Fibroblast of peridontal ligament (primary cell): ENCODE measurements around the gene ALG11.

Source experiments
- DNase-seq: peaks from one replicate; pipeline ENCODE4 v3.0.0-alpha.2; 2010; ENCODE audit errors: extremely low read depth

Gene ALG11

DNA sequence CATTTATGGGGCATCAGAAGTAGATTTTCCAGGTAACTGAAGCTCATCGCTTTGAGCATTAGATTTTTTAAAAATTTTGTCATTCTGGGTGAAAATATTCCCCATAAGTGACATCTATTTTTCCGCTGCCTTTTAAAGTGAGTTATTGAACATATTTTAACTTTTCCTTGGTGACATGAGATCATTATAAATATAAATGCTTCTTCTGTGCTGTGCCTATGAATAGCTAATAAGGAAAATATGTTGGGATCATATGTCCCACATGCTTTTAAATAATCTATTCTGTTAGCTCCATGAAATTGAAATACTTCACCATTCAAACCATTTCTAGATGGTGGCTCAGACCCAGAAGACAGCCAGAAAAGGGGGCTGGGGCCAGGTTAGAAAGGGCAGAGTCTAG, 15.0 kb upstream of the ALG11 start:
- no peak for DNase-seq

DNA sequence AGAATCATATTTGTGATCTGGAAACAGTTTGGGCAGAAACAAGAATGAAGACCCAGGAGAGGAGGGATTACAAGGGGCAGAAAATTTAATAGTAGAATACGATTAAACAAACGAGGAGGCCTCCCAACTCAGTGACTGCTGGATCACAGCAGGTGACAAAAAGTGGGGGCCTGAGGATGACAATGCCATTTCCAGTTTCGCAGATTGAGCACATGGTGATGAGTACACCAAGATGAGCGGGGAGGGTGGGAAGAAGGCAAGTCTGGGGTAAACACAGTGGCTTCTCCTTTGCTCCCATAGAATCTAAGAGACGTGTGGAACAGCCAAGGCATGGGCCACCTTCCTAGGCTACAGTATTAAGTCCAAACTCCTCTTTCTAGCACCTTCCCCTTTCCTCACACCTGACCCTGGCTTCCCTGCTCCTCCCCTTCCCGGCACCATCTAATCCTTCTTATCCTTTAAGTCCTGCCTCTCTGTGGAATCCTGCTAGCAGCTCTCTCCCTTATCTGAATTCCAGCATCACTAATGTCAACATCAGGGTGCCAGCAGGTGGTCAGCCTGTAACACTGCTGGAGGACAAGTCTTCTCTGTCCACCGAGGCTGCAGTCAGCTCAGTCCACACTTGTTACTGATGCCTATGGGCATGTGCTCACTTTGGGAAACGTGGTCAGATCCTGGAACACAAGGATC, 14.4 kb upstream of the ALG11 start:
- no peak for DNase-seq

DNA sequence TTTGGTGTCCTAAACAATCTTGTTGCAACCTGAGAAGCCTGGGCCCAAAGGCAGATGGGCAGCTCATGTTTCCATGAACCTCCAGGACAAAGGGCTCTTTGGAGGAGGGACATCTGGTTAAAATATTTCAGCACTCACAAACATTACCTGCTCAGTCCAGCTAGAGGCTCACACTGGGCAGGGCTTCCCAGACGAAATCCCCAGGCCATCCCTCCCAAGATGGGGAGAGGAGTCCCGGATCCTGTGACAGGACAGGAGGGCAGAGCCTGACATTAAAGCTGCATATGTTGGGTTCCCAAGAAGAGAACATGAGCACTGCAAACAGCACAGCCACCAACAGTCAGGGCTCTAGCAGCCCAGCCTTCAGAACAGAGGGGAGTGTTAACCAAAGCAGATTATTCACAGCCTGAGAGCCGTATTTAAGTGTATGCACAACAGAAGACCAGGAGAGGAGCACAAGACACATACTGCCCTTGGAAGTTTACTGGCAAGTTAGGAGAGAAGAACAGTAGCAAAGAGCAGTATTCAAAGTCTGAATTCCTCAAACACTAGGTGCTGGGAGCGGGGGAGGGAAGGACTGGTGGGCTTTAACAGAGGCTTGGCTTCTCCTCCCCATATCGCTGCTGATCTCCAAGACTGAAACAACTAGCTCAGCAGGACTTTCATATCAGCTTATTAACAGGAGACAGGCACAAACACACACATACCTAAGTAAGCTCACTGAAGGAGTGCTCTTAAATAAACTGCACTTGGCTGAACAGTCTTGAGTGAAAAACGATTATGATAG, 13.3 kb upstream of the ALG11 start:
- no peak for DNase-seq

DNA sequence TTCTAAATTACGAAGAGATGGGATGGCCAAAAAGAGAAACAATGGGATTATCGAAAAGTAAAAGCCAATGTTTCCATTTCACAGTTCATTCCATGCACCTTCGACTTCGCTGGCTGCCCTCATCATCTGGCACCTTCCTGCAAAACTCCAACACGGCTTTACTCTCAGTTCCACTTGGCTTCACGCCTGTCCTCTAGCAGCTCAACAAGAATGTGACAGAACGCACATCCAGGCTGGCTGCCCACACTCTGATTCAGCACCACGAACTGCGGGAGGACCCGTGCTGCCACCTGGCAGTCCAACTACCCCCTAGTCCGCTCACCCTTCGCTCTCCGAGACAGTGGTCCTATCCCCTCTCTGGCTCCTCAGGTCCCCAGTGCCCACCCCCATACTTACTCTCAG, 12.7 kb upstream of the ALG11 start:
- DNase-seq: no peak

DNA sequence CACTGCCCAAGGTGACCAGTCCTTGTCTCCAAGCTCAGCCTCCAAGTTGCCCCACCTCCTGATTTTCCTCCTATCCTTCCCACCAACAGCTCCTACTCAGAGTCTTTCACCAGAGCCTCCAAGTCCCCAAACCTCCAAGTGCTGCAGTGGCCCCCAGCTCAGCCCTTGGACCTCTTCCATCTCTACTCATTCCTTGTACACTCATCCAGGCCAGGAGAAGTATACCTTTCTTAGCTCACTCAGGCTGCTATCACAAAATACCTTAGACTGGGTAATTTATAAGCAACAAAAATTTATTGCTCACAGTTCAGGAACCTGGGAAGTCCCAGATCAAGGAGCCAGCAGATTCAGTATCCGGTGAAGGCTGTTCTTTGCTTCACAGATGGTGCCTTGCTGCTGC, 12.3 kb upstream of the ALG11 start:
- DNase-seq: no peak

DNA sequence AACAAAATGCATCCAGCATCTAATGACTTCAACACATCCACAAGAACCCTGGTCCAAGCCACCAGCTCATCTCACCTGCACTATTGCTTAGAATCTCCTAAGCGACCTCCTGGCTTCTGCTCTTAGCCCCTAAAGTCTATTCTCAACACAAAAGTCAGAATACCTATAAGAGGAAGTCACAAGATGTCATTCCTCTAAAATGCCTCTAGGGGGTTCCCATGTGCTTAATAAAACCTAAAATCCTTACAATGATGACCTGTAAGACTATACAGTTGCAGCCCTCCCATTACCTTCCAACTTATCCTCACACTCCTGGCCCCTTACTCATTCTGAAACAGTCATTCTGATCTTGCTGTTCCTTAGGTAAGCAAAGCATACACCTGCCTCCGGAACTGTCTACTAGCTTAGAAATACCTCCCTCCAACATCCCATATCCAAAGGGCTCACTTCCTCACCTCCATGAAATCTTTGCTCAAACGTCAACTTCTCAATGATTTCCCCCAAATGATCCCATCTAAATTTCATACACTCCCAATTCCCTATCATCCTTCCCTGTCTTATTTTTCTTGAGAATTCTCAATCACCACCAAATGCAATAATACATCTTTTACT, 11.0 kb upstream of the ALG11 start:
- peak; percentile 64 for DNase-seq

DNA sequence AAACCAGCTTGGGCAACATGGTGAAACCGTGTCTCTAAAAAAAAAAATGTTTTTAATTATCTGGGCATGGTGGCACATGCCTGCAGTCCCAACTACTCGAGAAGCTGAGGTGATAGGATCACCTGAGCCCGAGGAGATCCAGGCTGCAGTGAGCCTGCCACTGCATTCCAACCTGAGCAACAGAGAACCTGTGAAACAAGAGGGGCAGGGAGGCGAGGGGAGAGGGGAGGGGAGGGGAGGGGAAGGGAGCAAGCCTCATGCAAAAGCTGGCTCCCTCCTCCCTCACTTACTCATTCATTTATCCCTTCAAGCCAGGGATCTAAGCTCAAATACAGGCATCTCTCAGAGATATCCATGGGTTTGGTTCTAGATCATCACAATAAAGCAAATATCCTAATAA, 9.8 kb upstream of the ALG11 start:
- no peak for DNase-seq

DNA sequence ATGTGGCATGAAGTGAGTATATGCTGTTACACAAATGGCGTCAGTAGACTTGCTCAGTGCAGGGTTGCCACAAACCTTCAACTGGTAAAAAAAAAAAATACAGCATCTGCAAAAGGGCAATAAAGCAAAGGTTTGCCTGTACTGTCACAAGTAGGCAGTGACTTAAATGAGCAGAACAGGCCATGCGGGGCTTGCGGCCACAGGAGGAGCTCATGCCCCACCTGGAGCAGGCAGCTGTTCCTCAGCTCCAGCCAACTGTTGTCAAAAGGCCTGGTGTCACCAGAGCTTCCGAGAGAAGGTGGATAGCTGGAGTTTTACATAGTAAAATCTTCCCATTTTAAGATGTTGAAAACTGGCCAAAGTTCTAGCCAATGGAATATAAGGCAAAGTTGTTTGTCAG, 8.7 kb upstream of the ALG11 start:
- DNase-seq: no peak

DNA sequence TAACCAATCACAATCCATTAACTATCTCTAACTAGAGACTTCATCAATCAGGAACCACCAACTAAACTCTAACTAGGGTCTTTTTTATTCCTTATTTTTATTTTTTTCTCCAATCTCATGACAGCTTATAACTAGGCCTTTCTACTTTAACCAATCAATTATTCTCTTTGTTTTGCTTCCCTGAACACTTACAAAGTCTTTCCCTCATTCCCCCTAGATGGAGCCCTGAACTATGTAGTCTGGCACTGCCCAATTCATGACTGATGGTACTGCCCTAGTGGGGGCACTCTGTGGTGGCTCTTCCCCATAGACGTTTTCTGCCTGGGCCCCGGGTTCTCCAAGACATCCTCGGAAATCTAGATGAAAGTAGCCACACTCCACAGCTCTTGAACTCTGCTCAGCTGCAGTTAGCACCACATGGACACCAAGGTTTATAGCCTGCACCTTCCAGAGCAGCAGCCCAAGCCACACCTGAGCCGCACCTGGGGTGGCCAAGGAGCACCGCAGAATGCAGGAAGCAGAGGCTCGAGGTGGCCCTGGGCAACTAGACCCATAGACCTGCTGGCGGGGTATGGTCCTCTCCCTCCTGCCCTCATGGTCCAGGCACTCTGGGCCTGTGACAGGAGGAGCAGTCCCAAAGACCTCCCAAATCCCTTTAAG, 7.6 kb upstream of the ALG11 start:
- no peak for DNase-seq

DNA sequence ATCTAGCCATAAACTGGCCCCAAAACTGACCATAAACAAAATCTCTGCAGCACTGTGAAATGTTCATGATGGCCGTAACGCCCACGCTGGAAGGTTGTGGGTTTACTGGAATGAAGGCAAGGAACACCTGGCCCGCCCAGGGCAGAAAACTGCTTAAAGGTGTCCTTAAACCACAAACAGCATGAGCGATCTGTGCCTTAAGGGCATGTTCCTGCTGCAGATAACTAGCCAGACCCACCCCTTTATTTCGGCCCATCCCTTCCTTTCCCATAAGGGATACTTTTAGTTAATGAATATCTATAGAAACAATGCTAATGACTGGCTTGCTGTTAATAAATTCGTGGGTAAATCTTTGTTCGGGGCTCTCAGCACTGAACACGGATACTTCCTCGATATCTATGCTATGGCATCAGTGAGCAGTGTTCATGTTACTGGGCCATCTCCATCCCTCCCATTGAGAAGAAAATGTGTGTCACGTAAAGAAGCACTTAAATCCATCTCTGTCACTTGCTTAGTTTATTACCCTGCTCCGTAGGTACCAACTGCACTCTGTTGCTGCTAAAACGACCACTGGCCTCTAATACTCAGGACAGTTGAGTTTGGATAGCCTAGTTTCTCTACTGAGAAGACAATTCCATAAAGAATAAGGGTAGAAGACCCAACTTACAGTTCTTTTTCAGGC, 6.2 kb upstream of the ALG11 start:
- DNase-seq: no peak

DNA sequence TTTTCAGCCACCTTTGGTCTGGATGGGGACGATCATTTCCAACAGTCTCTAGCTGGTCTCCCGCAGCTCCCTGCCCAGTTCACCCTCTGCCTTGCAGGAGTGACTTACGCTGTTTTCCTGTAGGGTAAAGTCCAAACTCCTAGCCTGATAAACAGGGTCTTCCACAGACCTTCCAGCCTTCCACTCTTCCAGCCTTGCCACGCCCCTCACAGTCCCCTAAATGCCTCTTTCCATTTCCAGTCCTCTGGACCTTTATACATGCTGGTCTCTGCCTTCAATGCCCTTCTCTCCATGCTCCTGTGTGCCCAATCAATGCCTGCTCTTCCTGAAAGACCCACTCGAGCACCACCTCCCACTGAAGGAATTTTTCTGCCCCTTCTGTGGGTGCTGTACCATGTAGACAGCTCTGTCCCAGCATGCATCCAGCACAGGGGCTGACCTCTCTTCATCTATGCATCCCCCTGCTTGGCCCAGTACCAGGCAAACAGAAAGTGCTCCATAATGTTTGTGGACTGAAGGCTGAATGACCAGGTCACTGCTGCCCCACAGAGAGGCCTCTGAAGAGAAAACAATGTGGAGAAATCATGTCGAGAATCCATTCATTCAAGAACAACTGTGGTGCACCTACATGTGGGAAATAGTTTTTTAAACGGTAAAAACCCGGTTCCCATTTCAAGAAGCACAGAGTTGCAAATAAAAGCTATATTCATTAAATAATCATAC, 5.5 kb upstream of the ALG11 start:
- DNase-seq: no peak

DNA sequence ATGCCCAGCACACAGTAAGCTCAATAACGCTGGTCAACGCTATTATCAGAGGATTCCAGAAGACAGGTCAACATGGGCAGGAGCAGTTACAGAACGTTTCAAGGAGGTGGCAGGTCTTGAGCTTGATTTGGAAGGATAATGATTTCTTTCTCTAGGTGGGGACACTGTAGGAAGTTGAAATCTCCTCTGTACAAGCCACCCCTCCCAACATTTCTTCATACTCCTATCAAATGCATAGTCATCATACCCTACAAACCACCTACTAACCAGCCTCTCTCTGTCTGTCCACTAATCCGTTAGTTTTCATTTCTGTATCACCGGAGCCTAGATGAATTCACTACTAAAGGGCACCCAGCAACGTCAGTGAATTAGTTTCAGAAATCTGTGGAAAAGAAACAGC, 2.3 kb upstream of the ALG11 start:
- DNase-seq: no peak

DNA sequence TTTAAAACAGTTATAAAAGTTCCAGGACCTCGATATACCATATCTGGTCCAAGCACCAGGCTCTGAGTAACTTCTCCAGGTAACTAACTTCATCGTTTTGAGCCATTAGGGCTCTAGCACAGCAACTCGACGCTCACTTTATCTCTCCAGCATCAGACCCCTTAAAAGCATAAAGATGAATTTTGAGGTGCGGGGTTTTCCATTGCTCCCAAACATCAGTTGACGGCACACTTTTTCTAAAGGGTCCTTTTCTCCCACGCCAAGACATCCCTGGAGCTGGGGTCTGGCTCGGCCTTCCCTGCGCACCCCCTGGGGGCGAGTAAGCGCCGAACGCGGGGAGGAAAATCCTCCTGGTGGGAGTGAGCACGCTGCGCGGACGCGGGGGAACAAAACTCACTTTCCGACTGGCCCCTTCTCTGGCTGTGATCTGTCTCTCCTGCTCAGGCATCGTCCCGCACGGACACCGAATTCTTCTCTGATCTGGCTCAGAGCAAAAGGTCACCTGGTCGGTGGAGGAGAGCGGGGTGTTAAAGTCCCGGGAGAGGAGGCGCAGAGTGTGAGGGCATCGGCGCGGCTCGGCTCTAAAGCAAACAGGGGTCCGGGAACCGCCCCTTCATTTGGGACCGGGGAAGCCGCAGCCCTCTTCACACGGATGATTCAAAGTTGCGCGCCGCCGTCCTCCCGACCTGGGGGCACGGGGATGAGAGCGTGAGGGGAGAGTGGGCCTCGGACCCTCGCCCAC, 1.1 kb upstream of the ALG11 start, which contains the start of gene ATP7B:
ATP7B (minus strand) TSS at position 561 of the 742 bp plus-strand sequence; CDS start at position 448, 113 bp downstream.
- no peak for DNase-seq

DNA sequence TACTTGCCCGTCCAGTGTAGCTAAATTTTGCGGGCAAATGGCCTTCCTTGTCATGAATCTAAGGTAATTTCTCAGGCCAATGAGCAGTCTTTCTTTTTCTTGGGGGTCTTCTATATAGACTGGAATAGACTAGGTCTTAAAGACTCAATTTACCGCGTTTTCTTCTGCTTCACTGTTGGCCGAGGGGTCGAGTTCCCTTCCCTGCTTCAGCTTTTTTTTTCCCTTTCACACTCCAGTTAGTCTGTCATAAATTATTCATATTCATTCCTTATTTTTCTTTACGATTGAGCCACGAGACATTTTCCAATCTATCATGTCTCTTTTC, 276 bp downstream of the ALG11 start:
- no peak for DNase-seq

DNA sequence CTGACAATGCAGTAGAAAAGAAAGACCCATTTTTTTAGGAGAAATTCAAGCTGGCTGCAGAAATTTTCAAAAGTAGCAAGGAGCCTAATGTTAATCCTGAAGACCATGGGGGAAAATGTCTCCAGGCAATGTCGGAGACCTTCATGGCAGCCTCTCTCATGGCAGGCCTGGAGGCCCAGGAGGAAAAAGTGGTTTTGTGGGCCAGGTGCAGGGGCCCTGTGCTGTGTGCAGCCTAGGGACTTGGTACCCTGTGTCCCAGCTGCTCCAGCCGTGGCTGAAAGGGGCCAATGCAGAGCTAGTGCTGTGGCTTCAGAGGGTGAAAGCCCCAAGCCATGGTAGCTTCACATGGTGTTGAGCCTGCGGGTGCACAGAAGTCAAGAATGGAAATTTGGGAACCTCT, 4.1 kb downstream of the ALG11 start:
- no peak for DNase-seq

DNA sequence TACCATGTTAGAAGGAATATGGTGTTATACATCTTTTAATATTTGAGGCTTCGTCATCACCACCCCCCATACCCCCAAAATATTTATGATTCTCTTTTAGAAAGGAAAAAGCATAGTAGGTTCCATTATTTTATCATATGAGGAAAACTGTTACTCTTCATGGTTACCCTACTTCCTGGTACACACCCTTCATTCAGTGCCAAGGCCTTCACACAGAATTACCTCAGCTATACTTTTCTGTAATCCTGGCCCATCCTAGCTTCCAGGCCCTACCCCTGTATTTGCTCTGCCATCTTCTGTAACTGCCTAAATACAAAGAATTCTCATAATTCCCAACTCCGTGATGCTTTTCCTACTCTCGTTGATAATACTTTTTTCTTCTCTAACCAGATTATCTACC, 8.0 kb downstream of the ALG11 start:
- no peak for DNase-seq

DNA sequence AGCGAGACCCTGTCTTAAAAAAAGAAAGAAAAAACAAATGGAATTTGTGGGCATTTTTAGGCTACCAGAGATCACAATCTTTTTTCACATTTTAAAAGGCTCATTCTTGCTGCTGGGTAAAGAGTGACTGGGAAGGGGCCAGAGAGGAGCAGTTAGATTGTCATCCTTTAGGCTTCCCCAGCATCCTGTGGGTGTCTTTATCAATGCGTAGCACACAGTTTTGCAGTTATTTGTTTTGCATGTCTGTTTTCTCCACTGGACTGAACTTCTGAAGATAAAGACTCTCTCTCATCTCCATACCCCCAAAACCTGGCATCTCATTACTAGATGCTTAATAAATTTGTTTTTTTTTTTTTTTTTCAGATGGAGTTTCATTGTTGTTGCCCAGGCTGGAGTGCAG, 10.2 kb downstream of the ALG11 start:
- no peak for DNase-seq

DNA sequence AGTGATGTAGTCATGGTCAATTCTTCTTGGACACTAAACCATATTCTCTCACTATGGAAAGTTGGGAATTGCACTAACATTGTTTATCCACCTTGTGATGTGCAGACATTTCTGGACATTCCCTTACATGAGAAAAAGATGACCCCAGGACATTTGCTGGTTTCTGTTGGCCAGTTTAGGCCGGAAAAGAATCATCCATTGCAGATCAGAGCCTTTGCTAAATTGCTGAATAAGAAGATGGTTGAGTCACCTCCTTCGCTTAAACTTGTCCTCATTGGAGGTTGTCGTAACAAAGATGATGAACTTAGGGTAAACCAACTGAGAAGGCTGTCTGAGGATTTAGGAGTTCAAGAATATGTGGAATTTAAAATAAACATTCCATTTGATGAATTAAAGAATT, 12.3 kb downstream of the ALG11 start, which contains the start of gene UTP14C:
UTP14C (plus strand) TSS at position 211 of the 400 bp plus-strand sequence. CDS start 4,114 bp downstream, outside the sequence.
- no peak for DNase-seq

DNA sequence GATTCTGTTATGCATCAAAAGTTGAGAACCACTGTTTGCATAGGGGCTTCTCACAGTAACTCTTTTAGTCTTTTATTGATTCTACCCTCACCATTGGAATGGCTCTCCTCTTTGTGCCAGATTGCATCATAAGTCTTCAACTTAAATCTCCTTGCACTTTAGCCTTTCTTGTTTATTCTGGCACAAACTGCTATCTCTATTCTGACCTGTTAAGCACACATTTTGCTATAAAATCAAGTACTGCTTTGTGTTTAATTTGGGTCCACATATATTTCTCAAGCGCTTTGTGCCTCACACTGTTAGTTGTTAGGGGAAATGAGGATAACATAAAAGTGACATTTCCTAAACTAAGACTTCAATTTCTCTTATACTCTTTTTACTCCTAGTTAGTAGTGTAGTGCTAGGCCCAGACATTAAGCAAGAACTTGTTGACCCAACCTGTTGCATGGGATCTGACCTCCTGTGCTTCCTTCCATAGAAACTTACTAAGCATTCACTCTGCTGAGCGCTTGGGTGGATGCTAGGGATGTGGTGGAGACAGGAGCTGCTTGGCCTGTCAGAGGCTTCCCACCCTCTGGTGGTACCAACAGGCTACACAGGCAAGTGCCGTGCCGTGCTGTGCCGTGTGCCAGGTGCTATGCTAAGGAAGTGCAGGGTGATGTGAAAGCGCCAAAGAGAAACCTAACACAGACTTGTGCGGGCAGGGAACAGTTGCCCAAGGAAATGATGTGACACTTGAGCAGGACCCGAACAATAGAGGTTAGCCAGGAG, 13.5 kb downstream of the ALG11 start:
- DNase-seq: no peak

DNA sequence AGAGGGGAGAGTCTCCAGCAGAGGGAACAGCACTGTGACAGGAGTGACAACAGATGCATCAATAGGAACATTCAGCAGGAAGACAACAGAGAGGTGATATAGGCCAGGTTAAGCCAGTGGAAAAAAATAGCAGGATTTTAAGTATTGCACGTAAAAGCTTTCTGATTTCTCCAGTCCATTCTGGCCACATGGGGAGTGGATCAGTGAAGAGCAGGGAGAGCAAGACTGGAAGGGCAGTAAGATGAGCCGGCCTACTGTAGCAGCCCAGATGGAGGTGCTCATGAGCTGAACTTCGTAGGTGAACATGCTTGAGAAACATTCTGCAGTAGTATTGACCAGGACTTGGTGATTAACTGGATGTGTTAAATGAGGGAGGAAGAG, 14.0 kb downstream of the ALG11 start:
- DNase-seq: no peak
